RPMI8226 (cell line): ENCODE results near the gene ATG7.
"Not testable (repeated sequence)": the region's sequence is repeated elsewhere in the genome, so short reads cannot be mapped to it uniquely, and the experiment has no call there.

Experiments used
- DNase-seq: peaks from one replicate; pipeline ENCODE4 v3.0.0-alpha.2; 2015

Gene ATG7

DNA sequence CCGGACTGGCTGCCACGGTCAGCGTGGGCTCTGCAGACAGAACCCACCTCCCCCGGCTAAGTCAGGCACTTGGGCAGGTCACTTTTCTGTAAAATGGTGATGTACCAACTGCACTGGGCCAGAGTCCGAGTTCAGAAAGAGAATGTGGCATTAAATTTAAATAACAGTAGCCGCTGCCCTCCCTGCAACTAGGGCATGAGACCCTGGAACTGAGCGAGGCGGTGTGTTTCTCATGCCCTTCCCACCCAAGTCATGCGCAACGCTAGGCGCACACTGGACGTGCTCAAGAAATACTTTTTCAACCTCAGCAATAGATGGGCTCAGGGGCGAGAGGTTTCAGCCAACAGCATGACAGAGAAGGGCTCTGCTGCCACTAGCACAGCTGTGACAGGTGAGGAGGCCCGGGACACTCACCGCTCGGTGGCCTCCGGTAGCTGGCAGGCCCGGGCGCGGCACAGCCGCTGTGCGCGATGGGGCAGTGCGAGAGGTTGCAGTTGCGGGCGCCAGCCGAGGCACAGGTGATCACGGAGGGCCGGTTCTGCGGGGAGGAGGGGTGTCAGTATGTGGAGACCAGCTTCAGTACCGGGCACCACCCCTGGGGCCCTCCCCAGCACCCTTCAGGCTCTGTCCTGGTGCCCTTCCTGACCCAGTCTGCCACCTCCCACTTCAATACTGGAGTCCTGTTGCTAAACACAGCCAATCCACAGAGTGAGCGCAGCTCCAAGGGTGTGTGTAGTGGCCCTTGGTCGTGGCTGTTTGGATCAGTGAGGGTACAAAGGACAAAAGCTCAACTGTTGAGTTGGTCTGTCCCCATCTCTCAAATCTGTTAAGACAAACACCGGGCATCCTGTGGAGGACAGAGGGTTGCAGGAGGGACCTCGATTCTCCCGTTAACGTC is 287.0 kb downstream of the ATG7 start:
- DNase-seq: no peak

DNA sequence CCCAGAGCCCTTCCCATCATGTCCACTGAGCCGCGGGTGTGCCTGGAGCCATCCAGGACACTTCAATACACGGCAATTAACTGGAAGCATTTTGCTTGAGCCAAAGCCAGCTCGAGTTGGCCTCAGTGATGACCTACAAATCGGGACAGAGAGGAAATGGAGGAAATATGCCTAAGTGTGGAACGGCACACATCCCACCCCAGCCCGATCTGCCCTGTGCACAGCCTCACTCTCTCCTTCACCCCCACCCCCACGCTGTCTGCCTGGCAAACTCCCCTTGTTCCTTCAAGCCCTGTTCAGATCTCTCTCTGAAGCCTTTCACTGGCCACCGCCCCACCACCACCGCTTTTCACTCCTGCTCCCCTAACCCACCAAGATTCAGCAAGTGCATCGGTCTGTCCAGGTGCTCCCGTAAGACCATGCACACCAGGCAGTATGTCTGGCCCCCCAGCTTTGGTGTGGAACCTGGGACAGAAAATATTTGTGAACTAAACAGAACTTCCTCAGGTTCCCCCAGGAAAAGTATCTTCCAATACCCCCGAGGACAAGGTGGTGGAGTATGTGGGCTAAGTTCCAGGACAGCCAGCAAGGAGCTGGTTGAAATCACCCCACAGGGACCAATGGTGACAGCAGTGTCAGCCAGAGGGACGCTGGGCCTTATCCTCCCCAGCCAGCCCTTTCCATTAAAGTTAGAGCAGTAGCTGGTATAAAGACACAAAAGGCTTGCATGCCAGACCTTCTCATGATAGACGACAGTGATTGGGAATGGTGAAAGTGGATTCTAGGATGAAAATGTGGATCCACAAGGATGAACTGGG is 287.8 kb downstream of the ATG7 start:
- DNase-seq: no peak

DNA sequence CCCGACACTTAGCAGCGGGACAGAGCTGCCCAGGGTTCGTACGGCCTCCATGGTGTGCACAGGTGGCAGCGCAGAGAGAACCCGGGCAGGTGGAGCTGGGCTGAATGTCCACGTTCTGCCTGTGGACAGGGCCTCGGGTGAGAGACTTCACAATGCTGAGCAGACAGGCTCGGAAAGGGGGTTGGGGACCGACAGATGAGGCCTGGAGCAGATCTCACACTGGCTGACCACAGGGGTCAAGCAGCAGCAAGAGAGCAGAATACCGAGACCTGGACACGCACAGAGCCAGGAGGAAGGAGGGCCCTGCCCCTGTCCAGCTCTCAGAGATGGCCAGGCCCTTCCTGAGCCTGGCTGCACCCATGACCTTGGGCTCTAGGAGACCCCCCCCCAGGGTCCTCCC is 288.5 kb downstream of the ATG7 start:
- no peak for DNase-seq

DNA sequence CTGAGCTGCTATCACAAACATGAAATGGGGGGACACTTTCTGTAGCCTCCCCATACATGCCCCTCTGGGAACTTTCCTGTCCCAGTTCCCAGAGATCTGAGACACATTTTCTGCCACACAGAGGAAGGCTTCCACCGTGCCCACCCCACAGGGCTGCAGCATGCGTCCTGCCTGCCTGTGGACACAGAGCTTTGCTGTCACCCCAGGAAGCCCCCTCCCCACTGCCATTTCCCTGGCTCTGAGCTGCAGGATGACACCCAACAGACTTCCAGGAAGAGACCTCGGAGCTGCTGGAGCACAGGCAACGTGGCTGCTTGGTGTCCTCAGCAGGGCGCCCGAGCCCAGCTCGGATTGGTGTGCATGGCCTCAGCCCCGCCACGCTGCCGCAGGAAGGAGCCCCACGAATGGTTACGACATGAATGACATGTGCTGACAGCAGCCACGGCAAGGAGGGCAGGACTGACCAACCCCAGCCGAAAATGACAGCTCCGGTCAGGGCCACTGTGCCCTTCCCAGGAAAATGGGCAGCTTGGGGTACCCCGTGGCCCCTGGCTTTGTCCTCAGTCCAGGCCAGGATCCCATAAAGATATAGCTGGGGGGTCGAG is 290.2 kb downstream of the ATG7 start:
- no peak for DNase-seq

DNA sequence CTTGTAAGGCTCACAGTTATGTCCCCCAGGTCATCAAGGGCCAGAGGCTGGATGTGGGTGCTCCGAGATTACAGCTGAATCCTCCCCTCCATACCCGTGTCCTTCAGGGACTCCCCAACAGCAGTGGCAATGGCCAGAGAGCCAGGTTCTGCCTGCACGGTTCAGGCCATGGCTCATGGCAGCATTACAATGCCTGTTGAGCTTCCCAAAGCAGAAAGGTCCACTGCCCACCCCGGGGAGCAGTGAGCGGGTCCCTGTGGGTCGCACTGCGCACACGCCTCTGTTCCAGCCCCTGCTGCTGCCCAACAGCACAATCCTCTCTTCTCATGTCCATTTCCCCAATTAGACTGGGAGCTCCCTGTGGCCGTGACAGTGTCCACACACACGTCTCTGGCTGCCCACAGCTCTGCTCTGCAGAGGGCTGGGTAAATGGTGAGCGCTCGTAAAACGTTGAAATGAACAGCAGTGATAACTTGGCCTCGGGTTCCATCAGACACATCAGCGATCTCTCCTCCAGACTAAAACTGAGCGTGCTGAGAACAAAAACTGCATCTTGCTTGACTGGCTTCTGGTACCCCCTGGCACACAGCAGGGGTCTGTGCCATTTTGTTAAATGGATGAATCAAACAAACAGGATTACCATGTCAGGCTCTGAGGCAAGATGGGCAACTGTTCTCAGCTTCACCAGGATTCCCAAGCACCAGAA is 291.1 kb downstream of the ATG7 start:
- DNase-seq: no peak

DNA sequence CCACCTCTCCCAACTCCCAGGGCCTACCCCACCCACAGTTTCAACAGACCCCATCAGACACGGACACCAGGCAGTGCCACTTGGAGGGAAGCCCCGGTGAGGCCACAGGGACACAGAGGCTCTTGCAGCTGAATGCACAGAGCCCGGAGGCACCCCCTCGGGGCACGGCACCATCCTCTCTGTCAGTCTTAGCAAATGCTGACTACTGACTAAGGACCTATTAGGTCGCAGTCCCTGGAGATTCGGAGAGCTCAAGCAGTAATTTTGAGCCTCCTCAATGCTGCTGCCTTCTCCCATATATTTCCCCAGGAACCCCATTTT is 291.6 kb downstream of the ATG7 start:
- no peak for DNase-seq

DNA sequence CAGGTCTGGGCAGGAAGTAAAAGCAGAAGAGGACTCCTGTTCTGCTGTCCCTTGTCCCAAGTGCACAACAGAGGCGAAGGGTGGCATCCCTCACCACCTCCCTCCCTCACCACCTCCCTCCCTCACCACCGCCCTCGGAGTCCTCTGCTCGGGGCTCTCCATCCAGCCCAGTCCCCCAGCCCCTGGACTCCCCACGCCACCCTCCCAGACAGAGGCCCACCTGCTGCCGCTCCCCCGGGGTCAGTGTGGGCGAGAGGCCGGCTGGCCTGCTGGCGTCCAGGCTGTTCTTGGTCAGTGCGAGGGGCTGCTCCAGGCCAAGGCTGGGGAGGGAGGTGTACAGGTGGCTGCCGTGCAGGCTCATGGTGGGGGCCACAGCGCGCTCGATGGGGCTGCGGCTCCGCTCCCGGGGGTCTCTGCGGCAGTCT is 292.4 kb downstream of the ATG7 start:
- DNase-seq: no peak

DNA sequence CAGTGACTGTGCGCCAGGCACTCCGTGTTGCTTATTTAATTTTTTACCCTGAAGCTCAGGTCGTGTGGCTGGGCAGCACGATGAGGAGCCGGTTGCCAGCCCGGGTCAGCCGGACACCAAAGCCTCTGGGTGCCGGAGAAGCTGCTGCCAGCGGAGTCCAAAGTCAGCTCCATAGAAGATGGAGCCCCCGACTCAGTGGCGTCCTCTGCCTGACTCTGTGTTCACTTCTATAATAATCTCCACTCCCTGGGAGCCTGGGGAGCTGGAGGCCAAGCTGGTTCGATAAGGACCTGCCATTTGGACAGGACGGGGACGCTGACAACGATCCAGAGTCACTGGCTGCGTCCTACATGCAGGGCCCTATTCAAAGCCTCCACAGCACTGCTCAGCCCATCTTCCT is 292.9 kb downstream of the ATG7 start:
- no peak for DNase-seq

DNA sequence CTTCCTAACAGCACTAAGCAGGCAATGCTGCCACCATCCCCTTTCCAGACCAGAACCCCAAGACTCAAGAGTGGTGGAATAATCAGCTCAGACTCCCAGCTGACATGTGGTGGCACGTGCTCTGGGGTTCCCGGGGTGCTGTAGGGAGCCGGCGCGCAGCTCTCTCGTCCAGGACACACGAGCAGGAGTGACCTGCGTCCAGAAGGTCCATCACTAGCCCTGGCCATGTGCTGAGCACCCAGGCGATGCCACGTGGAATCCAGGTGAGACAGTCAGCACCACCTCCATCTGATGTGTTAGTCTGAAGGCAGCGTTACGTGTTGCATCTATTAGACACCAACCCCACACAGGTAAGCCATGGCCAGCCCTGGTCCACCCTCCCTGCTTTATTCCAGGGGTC is 293.3 kb downstream of the ATG7 start:
- DNase-seq: no peak

DNA sequence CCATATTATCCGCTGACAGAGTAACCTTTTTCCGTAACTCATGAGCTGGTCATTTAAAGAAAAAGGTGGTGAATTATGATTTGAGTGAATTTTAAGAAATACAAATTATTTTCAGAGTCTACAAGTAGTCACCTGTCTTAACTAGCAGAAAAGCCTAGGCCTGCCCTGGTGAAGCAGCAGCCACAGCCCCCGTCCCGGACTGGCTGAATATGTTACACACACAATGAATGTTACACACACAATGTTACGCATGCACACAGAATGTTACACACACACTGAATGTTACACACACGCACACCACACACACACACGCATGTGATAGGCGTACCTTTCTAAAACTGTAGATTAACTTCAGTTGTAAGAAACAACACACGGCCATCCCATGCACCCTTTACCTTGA is 293.7 kb downstream of the ATG7 start:
- DNase-seq: no peak

DNA sequence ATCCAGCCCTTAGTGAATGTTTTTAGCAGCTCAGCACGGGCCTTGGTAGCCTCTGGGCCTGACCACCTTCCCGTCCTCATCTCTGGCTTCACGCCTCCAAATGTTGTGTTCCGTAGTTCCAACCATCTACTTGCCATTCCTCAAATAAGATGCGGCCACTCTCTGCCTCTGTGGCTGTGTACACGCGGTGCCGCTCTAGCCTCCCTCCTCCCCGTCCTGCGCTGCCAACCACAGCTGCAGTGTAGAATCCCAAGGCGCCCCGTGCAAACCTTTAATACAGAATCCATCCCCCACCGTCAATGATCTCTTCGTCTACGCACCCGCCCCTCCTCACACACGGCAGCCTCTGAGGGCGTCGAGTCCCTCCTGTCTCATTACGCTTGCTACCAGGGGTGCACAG is 294.3 kb downstream of the ATG7 start:
- no peak for DNase-seq

DNA sequence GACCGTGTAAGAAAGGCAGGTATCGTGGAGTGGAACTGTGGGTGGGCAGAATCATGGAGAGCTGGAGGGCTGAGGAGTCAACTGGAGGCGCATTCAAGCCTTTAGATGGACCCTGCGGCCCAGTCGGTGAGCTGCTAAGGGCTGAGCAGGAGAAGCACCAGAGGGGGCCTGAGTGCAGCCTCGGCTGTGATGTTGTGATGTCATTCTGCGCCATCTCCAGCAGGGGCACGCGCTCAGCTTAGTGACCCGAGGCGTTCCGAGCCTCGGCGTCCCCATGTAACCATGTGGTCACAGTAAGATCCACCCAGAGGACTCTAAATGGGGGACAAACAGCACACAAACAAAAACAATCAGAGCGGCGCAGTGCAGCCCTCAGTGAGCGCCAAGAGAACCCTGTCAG is 294.7 kb downstream of the ATG7 start:
- DNase-seq: no peak

DNA sequence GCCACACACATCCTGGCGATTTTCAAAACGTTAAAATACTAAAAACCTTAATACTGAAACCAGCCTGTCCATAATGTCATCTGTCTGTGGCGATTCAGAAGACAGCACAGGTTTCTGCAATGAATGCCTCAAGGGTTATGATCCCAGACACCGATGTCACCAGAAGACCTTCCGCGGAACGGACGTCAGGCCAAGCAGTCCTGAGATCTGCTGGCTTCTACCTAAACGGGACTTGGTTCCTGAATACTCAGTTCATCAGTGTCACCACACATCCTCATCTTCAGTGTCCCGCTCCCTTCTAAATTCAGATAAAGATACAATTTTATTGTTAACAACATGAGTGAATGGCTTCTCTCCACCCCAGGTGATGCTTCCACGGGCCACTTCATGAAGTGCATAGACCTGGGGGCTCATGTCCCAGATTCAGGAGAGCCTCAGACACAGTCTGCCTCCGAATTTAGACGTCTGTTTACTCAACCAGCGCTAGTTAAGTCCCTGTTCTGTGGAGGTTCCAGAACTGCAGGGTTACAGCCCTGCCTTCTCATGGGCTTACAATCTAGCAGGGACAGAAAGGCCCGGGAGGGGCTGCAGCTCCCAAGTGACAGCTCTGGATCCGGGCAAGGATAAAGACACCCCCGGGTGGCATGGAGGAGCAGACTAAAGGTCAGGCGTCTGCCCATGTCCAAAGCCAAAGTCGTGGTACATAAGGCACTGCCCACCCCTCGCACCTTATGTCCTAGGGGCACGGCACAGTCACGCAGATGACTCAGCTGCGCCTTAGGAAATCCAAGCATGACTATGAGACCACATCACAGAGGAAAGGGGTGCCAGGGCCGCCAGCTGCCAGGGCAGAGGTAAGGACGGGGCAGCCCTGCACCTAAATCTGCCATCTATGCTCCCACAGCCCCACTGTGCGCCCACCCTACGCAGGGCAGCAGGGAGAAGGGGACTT is 295.6 kb downstream of the ATG7 start:
- DNase-seq: no peak

DNA sequence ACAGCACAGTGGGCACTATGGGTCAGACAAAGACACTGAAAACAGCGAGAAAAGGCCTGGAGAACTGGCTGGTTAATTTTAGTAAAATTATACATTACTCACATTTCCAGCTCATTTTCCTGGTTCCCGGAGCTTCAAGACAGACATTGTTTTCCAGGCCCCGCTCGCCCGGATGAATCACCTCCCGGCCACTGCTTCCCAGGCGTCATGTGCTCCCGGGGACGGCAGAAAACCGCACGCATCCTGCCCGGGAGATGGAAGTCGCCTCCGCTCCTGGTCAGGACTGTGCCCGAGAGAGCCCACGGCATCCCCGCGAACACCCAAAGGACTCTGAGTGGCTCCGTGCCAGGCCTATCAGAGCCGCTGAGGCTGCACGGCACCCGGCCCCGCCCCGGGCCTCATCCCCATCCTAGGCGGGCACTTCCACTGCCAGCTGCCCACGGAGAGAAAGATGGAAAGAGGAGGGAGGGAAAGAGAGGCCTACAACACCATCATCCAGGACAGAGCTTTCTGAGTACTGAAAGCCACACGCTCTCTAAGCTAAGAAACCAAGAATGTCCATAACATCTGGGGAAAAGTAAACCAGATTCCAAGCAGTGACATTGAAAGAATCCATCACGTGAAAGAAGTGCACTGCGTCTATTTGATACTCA is 296.4 kb downstream of the ATG7 start:
- no peak for DNase-seq

DNA sequence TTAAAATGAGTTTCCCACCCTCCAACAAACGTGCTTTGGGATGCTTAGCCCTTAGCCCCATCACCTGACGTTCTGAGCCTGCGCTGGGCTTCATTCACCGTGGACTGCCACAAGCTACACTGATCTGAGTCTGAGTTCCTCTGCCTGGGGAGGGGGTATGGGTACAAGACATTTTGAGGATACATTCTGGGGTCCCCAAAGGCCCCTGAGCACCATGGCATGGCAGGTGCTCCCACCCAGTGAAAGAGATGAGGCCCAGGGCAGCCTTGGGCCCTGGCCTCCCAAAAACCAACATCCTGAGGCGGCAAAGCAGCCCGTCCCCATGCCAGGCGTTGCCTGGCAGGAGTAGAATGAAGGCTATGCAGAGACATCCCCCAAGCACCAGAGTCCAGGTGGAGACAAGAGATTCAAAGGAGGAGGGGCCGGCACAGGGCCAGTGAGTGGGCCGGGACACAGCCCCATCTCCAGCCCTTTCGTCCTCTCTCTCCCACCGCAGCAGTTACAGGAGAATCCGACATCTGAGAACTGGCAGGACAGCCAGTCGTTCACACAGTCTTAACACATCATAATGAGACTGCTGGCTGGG is 297.1 kb downstream of the ATG7 start:
- DNase-seq: no peak

DNA sequence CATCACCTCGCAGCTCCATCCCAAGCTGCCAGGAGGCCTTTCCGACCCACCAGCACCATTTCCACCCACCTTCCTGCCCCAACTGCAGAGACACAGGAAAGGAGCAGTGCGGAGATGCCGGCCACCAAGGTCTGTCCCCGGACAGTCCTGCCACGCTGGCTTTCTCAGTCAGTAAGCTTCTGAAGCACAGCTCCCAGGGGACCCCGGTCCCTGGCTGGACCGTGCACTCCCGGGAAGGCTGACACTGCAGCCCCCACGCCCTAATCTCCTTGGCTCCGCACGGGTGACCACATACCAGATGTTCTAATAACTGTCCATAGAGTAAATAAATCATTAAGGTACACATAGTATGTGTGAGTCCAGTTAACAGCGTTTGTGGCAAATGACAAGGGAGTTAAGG is 298.1 kb downstream of the ATG7 start:
- no peak for DNase-seq

DNA sequence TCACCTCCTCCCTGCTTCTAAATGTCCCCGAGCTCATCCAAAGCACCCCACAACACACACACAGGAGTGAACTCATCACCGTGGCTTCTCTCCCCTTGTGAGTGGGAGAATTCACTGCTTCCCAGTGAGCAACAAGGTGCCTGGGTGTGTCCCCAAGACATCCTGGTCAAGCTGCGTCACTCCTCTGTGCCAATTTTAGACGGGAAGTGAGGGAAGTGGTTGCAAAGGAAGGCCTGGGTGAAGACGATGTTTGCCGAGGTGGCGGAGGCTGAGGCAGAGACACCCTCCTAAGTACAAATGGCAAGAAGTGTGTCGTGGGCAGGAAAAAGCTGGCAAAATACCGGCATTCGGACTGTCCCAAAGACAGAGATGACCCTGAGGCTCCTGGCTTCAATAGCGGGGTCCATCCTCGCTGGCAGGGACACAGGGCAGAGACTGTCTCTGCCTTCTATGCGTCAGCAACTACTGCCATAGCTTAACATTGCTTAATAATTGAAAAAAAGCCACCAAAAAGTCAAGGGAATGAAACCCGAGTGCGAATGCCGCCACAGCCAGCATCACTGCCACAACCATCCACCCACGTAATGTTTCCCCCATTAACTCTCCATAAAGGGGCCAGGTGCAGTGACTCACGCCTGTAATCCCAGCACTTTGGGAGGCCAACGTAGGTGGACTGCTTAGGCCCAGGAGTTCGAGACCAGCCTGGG is 298.7 kb downstream of the ATG7 start:
- no peak for DNase-seq

DNA sequence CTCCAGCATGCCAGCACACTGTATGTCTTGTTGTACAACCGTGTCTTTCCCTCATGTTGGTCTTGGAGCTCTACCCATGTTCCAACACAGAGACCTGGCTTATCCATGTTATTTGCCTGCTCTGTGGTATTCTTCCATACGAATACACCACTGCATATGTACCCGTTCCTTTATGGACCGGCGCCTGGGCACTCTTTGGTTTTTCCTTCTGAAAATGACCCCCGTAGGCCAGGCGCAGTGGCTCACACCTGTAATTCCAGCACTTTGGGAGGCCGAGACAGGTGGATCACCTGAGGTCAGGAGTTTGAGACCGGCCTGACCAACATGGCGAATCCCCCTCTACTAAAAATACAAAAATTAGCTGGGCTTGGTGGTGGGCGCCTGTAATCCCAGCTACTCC is 300.5 kb downstream of the ATG7 start:
- DNase-seq: not testable (repeated sequence)

DNA sequence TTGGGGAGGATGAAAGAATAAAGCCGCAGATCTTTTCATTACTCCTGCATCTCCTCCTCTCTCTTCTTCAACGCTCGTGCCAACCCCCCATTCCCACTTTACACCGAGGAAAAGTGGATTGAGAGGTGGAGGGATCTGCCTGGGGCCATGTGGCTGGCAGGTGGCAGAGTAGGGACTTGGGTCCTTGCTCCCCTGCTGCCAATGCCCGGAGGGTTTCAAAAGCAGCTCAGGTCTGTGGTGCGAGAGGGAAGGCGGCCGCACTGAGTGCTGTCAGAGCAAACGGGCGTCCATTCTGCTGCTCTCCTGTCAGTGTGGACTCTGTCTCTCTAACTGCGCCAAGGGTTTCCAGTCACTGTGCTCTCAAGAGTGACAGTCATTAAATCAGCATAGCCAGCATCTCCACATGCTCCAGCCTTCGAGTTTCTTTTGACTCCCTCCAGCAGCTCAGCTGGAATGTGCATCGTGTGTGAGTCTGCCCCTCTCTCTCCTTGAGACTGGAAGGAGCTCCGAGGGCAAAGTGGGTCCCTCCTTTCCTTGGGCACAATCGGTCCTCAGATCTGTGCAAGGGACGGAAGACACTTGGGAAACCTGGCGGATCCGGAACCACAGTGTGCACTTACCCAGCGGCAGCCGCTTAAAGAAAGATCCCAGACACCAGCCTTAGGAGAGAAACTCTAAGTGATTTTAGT is 302.9 kb downstream of the ATG7 start:
- no peak for DNase-seq

DNA sequence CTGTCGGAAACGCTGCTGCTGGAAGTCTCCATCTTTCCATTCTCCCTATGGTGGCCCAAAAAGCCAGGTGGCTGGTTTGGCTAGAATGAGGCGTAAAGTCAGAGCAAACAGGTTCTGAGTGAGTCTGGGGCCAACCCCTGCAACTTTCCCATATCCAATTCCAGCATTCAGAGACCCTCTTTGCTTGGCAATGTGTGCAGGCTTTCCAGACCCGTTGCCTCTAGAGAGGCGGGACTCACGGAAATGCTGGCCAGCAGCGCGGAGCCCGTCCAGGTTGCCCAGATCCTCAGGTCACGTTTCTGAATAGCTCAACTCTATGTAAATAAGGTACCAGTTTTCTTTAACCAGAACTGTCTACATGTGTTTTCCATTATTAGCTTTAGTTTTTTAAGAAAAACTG is 303.5 kb downstream of the ATG7 start:
- no peak for DNase-seq
